CD4-positive, alpha-beta T cell treated with Interleukin-2 at 100 ng/mL for 4 hours (primary cell): ENCODE results near the gene KLHL7.
"Not testable (repeated sequence)": the region's sequence is repeated elsewhere in the genome, so short reads cannot be mapped to it uniquely, and the experiment has no call there.

Source experiments
- DNase-seq: peaks from one replicate; pipeline ENCODE4 v3.0.0-alpha.2; 2020; ENCODE audit warnings: low spot score

Gene KLHL7

DNA sequence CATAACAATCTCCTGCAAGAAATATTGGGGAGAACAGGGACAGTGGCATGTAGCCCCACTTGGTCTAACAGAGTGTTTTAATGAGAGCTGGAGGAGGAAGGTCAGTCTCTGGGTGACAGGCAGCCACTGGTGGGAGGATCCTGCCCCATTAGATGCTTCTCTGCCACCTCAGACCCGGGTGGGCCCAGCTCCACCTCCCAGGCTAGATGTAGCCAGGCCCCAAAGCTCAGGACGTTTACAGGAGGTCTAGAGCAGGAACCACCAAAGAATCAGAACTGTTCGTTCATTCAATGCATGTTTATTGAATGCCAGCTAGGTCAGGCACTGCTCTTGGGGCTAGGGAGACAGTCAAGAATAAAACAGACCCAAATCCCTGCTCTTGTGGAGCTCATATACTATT is 112.6 kb downstream of the KLHL7 start:
- DNase-seq = no peak

DNA sequence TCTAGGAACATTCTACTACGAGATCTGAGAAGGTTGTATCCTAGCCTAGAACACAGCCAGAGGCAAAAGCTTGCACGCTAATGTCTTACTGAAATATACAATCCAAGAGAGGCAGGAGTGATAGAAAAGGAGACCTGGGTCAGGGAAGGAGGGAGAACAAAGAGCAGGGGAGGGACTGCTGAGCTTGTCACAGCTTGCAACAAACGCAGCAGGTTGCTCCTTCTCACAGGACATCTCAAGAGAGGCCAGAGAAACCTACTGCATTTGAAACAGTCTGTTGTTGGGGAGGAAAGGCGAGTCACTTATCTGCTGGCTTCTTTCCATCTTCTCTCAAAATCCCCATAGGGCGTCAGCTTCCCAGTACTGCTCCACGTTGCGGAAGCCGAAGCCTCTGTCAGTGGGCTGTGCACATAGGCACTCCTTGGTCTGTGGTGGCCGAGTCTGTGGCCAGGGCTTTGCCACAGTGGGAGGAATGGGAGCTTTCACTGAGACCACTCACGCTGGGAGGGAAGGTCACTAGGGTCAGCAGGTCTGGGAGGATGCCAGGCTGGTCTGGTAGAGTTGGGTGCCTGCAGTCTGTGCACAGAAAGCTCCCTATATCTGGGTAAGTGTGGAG is 115.2 kb downstream of the KLHL7 start:
- DNase-seq = no peak

DNA sequence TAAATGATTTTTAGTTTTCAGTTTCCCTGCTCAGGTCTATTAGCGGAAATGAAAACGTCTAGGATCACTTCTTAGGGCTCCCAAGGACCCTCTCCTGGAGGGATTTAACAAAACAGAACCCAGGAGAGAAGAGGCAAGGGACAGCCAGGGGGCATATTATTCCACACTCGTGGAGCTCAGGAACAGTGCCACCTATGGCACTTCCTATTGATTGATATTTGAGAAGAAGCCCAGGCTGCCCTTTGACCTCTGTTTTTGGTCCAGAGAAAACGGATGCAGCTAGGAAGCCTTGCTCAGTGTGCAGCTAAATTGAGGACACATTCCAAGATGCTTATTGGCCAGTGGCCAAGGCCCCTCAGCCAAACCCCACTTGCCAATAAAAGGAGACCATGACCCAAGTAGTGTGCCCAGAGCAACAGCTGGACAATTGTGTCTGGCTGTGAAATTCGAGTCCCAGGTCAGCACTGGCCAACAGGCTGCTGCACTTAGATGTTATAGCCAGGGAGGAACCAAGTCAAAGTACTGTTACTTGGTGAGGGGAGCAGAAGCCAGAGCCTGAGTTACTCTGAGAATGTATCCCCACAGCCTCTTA is 117.0 kb downstream of the KLHL7 start:
- no peak for DNase-seq

DNA sequence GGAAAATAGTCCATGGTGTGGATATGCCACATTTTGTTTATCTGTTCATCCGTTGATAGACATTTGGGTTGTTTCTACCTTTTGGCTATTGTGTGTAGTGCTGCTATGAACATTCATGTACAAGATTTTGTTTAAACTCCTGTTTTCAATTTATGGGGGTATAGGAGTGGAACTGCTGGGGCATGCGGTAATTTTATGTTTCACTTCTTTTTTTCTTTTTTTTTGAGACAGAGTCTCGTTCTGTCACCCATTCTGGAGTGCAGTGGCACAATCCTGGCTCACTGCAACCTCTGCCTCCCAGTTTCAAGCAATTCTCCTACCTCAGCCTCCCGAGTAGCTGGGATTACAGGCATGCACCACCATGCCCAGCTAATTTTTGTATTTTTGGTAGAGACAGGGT is 118.8 kb downstream of the KLHL7 start:
- DNase-seq = not testable (repeated sequence)

DNA sequence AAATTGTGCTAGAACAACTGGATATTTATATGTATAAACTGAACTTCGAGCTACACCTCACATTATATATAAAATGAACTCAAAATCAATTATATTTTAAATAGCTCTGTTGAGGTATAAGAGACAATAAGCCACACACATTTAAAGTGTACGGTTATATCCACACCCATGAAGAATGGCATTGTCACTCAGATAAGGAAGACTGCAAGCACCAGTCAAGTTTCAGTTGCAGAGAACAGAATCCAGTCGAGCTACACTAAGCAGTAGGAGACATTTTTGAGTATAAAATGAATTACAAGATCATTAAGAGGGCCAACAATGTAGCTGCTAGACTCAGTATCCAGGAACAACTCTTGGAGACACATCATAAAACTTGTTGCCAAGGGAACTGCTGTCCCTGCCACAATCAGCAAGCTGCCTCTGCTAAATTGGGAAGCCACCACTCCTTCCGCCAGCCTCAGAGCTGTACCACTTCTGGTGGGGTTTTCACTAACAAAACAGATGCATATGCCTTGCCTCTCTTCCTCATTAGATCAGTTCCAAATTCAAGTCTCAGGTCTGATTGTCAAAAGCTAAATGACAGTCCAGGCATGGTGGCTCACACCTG is 121.4 kb downstream of the KLHL7 start:
- no peak for DNase-seq
